ENCODE results near the gene INSL3.
A peak's percentile ranks its signal among the peaks of the same experiment; 100 is the strongest.

INSL3 gene

DNA sequence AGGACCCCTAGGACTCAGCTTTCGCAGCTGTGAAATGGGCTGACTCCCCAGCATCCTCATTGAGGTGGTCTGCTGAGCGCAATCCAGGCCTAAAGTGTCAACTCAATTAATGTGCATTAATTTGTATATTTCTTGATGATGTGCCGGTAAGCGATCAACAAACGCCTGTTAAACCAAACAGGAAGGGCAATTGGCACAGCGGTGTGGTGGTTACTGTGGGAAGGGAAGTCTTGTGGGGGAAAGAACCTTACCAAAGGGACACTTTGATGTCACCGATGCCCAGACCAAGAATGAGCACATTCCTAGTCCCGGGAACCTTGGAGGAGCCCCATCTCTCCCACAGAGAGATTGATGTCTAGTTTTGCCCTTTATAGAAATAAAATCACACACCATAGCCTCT is 24.8 kb upstream of the INSL3 start:
- DNase-seq (ENCODE audit: low read depth): no peak

DNA sequence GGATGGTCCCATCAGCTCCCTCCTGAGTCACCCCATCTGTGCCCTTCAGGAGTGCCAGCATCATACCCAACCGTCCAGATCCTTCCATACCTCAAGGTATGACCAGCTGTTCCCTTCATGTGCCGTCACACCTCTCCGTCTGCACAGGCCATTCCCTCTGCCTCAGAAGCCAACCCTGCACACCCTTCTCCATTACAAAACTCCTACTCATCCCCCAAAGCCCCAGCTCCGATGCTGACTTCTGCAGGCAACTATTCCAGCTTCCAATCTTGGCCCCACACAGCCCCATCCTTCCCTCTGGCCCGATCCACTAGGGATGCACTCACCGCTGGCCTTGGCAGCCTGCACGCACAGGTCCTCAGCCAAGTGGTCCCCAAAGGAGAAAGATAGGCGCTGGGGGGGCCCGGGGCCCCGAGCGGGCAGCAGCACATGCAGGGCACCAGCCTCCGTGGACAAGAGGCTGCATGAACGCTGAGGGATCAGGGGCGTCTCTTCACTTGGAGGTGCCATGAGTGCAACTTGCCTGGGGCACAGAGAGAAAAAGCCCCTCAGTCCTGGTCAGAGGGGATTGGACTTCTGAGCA is 22.7 kb upstream of the INSL3 start:
- no peak for DNase-seq (ENCODE audit: low read depth)

DNA sequence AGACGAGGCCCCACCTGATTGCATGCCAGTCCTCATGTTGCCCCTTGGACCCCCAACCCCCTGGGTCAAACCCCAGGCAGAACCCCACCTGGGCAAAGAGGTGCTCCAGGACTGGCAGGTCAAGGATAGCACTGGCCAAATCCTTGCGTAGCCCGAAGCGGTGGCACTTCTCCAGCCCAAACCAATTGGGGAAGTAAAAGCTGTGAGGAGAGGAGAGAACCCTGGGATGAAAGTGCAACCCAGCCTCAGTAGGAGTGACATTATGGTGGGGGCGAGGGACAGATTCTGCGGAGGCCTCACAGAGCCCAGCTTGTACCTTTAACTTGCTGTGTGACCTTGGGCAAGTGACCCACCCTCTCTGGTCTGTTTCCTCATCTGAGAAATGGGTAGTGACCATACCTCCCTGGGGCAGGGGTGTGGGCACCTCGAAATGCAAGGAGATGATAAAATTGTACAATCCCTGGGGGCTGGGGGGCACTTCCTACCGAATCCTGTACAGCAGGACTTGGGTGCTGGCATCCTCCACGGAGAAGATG is 22.0 kb upstream of the INSL3 start:
- no peak for DNase-seq (ENCODE audit: low read depth)

DNA sequence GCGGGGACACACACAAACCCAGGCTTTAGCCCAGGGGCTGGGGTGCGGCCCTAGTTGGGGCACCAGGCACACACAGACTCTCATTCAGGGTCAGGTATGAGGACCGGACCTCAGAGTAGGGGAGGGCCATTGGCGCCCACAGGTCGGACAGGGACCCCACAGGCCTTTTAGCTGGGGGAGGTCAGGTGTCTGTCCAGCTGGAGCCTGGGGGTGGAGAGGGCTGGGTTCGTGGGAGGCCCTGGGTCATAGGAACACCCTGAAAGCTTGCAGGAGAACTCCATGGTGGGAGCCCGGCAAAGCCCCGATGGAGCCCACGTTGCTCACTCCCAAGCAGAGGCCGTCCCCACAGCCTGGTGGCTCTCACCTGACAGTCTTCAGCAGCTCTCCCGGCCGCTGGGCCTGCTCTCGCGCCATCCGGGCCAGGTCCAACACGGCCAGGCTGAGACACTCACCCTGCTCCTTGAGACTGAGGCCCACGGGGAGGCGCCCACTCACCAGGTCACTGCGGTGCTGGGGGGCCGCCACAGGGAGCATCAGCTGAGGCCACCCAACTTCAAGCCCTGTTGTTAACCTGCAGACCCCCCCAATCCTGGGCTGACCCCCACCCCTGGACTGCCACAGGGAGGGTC is 21.5 kb upstream of the INSL3 start:
- no peak for DNase-seq (ENCODE audit: low read depth)

DNA sequence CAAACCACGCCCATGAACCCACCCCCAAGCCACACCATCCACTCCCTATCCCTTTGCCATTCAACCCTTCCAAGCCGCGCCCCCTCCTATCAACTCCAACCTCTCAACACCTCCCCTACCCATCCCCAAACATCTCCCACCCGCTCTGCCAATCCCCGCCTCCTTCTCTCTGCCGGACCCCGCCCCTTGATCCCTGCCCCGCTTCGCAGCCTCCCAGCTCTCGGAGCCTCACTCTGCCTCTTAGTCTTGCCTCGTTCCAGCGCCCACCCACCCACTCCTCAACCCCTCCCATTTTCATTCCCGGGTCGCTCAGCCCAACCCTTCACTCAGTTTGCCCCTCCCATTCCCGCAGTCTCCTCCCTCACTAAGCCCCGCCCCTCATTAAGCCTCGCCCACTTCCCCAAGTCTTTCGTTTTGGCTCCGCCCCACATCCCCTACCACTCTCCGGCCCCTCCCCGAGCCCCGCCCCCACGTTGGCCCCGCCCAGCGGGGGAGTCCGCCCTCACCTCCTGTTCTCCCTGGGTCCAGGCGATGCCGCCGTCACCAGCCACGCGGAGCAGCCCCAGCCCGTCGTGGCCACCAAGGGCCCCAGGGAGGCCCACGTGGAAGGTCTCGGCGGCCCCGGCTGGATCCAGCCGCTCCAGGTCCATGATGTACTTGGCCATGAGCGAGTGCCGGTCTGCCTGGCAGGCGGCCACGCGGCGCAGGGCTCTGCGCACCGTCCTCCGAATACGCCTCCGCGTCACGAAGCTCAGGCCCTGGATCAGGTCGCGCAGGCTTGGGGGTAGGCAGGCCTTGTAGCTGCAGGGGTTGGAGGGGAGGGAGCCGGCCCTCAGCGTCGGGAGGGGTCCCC is 20.7 kb upstream of the INSL3 start:
- DNase-seq (ENCODE audit: low read depth): peak; percentile 65

DNA sequence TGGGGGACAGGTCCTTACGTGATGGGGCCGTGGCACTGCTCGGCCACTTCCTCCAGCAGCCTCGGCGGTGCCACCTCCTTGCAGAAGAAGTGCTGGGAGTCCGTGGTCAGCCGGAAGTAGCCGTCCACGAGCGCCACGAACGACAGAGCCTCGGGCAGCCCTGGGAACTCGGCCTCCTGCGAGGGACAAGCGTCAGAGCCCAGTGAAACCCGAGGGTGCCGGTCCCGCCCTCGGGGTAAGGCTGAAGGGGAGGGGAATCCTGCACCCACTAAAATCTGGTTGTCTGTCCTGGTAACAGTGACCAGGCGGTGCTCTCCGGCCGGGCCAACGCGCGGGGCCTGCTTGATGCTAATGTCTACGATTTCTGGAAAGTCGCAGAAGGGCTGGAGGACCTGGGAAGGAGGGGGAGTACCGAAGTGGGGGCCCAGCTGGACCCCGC is 20.1 kb upstream of the INSL3 start:
- DNase-seq (ENCODE audit: low read depth): no peak

DNA sequence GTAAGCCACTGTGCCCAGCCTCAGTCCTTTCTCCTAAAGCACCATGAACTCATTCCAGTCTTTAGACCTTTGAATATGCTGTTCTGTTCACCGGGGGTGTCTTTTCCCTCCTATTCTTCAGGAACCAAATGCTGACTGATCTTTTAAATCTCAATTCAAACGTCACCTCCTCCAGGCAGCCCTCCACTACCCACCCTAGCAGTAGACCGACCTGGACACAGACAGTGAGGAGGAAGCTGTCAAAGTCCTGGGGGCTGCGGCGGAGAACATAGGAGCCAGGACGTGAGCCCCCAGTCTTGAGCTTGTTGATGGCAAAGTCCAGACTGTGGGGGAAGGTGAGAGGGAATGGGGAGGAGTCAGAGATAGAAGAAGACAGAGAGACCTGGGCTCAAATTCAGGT is 18.7 kb upstream of the INSL3 start:
- DNase-seq (ENCODE audit: low read depth): no peak

DNA sequence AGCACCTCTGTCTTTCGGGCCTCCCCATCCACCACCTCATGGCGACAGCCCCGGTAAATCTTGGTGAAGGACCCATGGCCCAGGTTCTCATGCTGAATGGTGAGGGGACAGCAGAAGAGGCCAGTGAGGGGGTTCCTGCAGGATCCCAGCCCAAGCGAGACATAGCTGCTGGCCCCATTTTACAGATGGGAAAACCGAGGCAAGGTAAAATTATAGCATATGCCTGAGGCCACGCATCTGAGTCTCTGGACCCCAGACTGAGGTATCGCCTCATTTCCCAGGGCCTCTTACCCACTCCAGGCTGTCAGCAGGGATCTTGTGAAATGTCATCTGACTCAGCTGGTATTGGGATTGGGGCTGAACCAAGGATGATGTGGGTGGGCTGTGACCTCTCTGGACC is 16.7 kb upstream of the INSL3 start:
- DNase-seq (ENCODE audit: low read depth): no peak

DNA sequence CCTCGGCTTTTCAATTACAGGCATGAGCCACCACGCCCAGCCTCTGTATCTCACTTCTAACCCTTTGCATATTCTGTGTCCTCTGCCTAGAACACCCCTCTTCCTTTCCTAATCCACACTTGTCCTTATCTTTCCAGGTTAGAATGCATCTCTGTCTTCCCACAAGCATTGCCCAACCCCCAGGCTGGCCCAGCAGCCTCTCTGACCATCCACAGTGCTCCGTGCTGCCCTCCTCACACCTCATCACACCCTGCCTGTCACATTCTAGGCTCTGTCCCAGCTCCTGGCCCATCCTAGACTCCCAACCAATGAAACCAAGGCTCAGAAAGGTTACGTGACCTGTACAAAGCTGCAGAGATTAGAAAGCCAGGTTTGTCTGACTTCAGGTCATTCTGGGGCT is 15.2 kb upstream of the INSL3 start:
- no peak for DNase-seq (ENCODE audit: low read depth)

DNA sequence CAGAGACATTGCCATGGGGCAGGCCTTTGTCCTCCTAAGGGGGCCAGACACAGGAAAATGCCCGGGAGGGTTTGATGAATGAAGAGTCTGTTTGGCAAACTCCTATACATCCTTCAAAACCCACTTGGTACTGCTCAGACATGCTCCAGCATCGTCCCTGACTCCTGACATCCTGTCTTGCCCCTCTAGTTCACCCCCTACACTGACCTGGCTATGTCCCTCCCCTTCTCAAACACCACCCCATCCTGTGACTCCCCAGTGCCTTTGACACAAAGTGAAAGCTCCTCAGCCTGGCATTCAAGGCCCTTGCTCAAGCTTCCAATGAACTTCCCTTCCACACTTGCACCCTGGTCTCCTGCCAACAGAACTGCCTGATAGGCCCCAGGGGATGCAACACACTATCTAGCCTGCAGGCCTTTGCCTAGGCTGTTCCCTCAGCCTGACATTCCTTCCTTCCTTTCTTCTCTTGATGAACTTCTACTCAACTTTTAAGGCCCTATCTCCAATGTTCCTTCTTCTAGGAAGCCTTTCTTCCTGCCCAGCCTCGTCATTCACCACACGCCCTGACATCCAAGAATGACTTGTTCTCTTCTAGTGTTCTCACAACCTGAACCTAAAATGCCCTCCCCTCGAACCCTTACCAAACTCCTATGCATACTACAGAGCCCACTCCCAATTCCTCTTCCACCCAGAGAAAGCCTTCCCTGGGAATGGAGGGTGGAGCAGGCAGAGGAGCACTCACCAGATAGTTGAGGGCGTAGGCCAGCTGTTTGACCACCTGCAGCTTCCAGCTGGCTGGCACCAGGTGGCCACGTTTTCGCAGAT is 14.1 kb upstream of the INSL3 start:
- DNase-seq (ENCODE audit: low read depth): no peak

DNA sequence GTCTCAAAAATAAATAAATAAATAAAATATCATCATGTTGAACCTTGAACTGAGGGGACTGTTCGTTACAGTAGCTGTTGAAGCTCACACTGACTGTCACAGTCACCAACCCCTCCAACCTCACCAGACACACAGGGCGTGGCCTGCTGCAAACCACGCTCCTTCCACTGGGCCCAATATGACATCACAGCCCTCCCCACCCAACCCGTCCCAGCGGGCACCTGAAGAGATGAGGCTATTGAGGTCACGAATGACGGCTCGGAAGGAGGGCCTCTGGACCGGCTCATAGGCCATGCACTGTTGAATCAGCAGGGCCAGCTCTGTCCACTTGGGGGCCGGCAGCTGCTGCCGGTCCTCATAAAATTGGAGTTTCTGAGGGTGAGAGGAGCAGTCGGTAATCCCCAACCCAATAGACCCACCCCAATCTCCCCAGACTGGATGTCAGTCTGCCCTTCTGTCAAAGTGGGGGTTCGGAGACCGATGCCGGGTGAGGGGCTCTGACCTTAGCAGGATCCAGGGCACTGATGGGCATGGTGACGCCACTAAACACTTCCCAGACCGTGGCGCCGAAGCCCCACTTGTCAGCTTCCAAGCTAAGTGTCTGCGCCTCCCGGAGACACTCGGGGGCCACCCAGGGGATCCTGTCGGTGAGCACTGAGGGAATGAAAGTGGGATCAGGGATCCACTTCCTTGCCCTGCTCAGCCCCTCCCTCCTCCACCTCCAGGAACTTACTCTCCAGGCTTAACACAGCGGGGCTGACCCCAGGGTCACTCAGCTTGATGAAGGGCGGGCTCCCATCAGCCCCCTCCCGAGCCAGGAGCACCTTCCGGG is 13.2 kb upstream of the INSL3 start:
- no peak for DNase-seq (ENCODE audit: low read depth)

DNA sequence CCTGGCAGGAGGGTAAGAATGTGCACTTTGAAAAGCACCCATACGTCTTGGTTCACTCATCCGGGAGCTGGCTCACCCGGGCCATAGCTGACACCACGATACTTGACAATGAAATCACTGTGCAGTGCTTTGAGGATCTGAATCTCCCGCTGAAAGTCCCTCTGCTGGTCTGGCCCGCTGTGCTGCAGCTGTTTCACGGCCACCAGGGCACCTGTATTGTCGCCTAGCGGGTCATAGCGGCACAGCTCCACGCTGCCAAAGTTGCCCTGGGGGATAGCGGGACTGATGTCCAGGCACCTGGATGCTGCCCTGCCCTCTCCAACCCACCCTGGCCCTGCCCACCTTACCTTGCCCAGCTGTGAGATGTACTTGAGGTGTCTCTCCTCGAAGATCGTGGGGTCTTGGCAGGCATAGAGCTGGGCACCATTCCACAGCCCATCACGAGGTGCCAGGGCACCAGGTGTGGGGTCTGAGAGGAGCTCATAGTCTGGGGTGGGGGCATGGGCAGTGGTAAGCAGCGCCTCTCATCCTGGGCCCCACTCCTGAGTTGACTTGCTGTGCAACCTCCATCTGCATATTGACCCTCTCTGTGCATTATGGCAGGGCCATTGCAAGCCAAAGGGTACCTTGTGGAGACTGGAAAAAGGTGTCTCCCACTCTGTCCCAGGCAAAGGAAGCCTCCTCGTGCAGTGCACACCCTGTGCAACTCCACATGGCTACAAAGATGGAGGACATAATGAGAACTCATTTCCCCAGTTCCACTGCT is 11.3 kb upstream of the INSL3 start:
- no peak for DNase-seq (ENCODE audit: low read depth)

DNA sequence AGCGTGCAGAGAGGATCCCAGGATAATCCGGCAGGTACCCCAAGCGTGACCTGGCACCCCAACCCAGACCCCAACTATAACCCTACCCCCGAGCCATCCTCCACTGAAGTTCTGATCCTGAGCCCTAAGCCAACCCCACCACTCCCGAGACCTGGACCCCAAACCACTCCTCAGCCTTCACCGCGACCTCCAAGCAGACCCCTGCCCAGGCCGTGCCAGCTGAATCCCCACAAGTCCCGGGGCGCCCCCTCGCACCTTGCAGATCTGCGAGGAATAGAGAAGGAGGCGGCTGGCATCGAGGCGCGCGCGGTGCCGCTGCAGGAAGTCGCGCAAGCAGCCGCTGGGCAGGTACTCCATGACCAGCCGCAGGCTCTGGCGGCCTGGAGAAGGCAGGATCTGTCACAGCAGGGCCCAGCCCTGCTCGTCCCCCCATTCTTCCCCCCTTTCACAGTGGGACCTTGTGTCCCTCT is 10.1 kb upstream of the INSL3 start:
- DNase-seq (ENCODE audit: low read depth): no peak

DNA sequence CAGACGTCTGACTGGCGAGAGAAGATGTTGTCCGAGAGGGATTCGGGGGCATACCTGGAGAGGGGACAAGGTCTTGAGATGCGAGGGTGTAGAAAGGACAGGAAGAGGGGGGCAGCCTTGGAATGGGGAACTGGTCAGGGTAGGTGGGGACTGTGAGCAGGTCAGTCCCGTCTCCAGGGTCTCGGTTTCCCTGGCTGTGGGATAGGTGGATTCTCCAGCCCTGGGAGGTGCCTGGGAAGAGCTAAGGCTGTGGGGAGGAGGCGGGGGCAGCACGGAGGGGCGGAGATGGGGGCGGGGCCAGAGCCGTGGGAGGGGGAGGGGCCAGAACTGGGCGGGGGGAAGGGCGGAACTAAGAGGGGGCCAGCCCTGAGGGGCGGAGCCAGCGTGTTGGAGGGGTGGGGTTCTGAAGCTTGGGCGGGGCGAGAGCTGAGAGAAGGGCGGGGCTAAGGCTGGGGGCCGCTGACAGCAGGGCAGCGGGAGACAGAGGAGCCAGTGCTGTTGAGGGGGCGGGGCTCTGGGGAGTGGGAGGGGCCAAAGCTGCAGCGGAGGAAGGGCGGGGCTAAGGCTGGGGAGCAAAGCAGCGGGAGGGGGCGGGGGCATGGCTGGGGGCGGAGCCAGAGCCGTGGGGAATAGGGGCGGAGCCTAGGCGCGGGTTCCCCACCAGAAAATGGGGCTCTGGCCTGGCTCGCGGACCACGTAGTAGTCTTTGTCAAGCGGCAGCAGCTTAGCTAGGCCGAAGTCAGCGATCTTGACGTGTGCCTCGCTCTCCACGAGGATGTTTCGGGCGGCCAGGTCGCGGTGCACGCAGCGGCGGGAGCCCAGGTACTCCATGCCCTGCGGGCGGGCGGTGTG is 9.5 kb upstream of the INSL3 start:
- peak; percentile 42 for DNase-seq (ENCODE audit: low read depth)

DNA sequence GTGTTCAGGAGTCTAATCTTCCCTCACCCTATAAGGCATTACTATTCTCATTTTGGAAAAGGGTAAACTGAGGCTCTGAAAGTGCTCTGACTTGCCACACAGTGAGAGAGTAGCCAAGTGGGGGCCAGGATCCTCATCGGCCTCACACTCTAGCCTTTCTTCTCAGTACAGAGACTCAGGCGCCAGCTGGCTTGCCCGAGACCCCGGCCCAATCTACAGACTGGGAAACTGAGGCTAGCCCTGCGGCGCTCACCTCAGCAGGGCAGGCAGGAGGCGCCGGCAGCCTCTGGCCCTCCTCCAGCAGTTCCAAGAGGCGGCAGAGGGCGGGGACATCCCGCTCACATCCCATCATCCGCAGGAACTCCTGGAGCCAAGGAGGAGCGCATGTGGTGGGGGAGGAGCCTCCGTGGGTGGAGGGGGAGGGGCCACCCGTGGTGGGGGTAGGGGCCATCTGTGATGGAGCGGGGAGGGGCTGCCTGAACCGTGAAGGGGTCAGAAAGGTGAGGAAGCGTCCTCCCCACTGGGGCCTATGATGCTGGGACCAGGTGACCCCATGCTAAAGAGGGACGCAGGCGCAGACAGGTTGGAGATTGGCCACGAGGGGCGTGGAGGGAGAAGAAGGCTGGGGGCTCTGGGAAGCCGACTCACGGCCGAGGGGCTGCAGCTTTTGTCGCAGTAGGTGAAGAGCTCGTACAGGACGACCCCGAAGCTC is 8.7 kb upstream of the INSL3 start:
- DNase-seq (ENCODE audit: low read depth): no peak

DNA sequence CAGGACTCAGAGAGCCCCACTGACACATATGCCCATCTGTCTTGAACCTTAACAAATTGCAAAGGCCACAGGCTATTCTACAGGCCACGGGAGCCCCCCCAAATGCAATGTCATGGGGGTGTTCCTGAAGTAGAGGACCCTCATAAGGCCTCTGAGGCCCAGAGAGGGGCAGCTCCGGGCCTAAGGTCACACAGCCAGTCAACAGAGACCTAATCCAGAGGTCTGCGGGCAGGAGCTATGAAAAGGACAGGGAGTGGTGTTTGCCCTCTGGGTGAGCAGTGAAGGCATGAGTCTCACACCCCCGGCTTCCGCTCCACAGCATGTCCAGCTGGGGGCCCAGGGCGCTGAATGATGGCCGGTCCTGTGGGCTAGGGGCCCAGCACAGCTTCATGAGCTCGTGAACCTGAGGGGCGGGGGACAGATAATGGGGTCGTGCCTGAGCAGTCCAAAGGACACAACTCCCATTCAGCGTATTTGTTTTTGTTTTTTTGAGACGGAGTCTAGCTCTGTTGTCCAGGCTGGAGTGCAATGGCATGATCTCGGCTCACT is 5.3 kb upstream of the INSL3 start:
- no peak for DNase-seq (ENCODE audit: low read depth)

DNA sequence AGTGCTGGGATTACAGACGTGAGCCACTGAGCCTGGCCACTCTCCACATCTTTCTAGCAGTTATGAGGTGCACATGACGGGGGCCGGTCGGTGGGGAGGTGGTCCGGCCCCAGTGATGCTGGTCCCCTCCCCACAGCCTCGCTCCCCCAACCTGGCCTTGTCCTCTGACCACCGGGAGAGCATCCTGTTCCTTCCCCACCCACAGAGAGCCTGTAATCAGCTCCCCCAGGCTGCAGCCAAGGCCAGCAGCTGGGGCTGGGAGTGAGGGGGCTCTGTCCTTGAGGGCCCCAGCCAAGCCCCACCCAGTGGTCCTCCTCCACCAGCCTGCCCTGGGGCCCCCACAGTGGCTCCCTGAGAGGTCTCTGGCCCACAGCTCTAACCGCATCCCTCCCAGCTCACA is 3.0 kb upstream of the INSL3 start:
- DNase-seq (ENCODE audit: low read depth): no peak

DNA sequence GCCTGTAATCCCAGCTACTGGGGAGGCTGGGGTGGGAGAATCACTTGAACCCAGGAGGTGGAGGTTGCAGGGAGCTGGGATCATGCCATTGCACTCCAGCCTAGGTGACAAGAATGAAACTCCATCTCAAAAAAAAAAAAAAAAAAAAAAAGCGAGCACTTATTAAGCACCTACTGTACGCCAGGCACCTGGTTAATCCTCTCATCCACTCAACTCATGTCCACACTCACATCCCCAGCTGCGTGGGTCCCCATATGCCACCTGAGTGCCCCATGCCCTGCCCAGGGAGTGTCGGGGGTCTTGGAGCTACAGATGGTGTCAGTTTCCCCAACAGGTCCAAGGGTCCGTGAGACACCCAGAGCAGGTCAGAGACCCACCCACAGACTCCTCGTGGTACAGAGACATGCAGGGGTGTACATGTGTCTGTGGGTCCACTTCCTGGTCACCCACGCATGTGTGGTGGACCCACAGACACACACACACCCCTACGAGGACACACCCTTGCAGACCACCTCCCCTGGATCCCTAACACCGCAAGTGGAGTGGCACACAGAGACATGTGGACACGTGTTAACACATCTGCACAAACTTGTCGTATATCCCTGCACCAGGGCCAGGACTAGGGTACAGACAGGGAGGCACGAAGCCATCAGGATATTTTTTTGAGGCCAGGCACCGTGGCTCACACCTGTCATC is 3.5 kb downstream of the INSL3 start:
- no peak for DNase-seq (ENCODE audit: low read depth)
